ENCODE data around the gene RNF157. TPM values are rescaled to one million over a fixed set of nuclear protein-coding genes. Genes with fewer than 3 reads are reported as not detected.

The RNF157 gene
- total and polyA plus RNA-seq, 2 of the 4 experiments (the other 2 are of a cell fraction), result 0.54 to 1.3 TPM

DNA sequence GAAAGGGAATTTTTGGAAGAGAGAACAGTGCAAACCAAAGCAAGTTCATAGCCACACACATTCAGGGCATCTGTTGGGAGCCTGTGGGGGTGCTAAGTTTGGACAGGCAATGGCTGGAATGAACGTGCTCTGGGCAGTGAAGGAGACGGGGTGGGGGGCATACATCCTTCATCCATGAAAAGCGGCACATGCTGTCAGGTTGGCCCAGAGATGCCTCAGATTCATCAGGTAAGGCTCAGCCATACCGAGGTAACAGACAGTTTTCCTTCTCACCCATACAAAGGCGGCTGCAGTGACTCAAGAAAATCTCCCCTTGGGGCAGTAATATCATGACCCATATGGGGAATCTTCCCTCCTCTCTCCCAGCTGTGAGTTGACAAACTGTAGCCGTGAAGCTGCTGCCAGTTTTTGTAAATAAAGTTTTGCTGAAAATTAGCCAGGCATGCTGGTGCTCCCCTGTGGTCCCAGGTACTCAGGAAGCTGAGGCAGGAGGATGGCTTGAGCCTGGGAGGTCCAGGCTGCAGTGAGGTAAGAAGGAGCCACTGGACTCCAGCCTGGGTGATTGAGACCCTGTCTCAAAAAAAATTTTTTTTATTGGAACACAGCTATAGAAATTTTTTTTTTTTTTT lies 15.6 kb upstream of the RNF157 start:
- Histone ChIP-seq H3K4me2 (ENCODE audit: low read depth, low read length) (no peak overlapping the region), H3K4me1 (ENCODE audit: control insufficient read depth, insufficient read depth, low read length) (peaks cover 14% of the 10 kb centered on the region), H2BK20ac (ENCODE audit: low read depth, low read length) (no peak overlapping the region), H3K9me3 (ENCODE audit: control insufficient read depth, insufficient read depth, low read length) (no peaks in the 10 kb centered on the region), H4K8ac (ENCODE audit: low read depth in 2 of 2, low read length in 2 of 2) (no peak overlapping the region), H4K91ac (ENCODE audit: insufficient read depth, low read depth, low read length) (no peak overlapping the region), H3K36me3 (ENCODE audit: control insufficient read depth, insufficient read depth, low read length) (no peaks in the 10 kb centered on the region), H3K14ac (replicated peaks; ENCODE audit: low read depth, low read length) (no peak overlapping the region), H4K20me1 (ENCODE audit: insufficient read depth, low read length) (no peaks in the 10 kb centered on the region; the same call in 1 of the 2 replicates), H3K27me3 (ENCODE audit: control insufficient read depth, insufficient read depth, low read length) (no peaks in the 10 kb centered on the region), H3K18ac (ENCODE audit: low read depth, low read length) (no peak overlapping the region), H3K9ac (ENCODE audit: low read depth, low read length) (no peak overlapping the region), H3K23ac (ENCODE audit: low read depth, low read length) (no peak overlapping the region), H2AK5ac (ENCODE audit: low read depth, low read length) (no peak overlapping the region), H3K27ac (ENCODE audit: insufficient read depth, low read length) (no peak overlapping the region), H4K5ac (ENCODE audit: low read depth, low read length) (no peak overlapping the region), H2AFZ (replicated peaks; ENCODE audit: low read length, poor library complexity) (no peak overlapping the region), H2BK5ac (ENCODE audit: low read depth, low read length, poor library complexity, severe bottlenecking) (no peak overlapping the region), H3K79me1 (ENCODE audit: low read depth in 1 of 2, low read length in 2 of 2) (no peaks in the 10 kb centered on the region; a peak in 1 of 4 replicates), H3K4ac (ENCODE audit: low read depth, low read length) (no peak overlapping the region), H2BK15ac (ENCODE audit: low read depth, low read length) (no peak overlapping the region), H3K56ac (ENCODE audit: extremely low read depth, insufficient read depth, low read length) (no peak overlapping the region), H3K4me3 (ENCODE audit: insufficient read depth, low read depth, low read length) (no peak overlapping the region), H2AK9ac (replicated peaks; ENCODE audit: low read depth, low read length, poor library complexity) (no peak overlapping the region), H3K9me1 (ENCODE audit: insufficient read depth, low read length) (peaks cover 18% of the 10 kb centered on the region), H2BK120ac (ENCODE audit: low read depth, low read length) (no peak overlapping the region)
- no peak for TF ChIP-seq RCOR1 (IDR thresholded peaks at IDR 0.05; ENCODE audit: insufficient replicate concordance, low read length)
- ATAC-seq (ENCODE audit: low read depth), result no peak
- ChIA-PET POLR2A (ENCODE audit: unreplicated experiment) (no interaction called here), CTCF (no interaction called here)
- intact Hi-C loops (cut with micrococcal nuclease), result no loop called here
- in situ Hi-C loops (cut with MboI; ENCODE audit: low sequenced_read_pairs), result no loop called here
- DNase-seq, result no peak
- dilution Hi-C loops (cut with HindIII; ENCODE audit: low sequenced_read_pairs, unreplicated experiment), result no loop called here
- WGBS, 2 experiments (ENCODE audit: extremely low coverage in 2 of 2, insufficient read length in 1 of 2), result 50% methylated on average over 1 of the region's 6 CpGs; no CpG with 5 or more reads in 1 of the 2 experiments
- BruUV-seq (replicated peaks), result no TSS peak

Data from IMR-90 (cell line).